ENCODE measurements around the gene AS3MT. TPM values are rescaled to one million over a fixed set of nuclear protein-coding genes. Genes with fewer than 3 reads are reported as not detected.
"Not testable (repeated sequence)": the region's sequence is repeated elsewhere in the genome, so short reads cannot be mapped to it uniquely, and the experiment has no call there.

Gene AS3MT
- polyA plus RNA-seq, 1 donor: 8.3 TPM

DNA sequence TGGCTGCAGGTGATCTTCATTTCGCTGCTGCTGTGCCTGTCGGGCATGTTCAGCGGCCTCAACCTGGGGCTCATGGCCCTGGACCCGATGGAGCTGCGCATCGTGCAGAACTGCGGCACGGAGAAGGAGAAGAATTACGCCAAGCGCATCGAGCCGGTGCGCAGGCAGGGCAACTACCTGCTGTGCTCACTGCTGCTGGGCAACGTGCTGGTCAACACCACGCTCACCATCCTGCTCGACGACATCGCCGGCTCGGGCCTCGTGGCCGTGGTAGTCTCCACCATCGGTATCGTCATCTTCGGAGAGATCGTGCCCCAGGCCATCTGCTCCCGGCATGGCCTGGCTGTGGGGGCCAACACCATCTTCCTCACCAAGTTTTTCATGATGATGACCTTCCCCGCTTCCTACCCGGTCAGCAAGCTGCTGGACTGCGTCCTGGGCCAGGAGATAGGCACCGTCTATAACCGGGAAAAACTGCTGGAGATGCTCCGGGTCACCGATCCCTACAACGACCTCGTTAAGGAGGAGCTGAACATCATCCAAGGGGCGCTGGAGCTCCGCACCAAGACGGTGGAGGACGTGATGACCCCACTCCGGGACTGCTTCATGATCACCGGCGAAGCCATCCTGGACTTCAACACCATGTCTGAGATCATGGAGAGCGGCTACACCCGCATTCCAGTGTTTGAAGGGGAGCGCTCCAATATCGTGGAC lies 50.1 kb downstream of the AS3MT start:
- DNase-seq (ENCODE audit: low read depth): no peak

DNA sequence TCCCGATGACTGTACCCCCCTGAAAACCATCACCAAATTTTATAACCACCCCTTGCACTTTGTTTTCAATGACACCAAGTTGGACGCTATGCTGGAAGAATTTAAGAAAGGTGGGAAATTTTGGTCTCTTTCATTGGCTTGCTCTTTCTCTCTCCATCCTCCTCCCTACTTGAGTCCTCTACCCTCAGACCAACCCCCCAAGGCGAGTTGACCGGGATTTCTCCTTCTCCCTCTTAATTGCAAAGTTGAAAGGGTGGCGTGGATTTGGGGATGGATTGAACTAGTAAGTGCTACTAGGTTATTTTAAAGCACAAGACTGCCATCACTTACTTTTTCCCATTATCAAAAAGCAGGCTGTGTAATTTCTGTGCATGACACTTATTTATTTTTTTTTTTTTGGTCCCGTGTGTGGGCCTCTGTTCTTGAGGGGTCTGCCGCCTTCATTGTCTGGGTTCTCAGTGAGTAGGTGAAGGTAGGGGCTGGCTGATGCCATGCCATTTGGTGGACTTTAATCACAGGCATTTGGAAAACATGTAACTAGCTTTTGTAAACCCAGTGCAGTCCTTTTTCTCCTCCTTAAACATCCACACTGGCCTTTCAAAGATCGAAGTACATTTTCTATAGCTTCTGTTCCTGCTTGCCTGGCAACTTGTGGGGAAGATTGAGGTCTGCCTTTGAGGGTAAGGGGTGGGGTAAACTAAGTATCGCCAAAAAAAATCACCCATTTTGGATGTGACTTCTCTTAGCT lies 50.9 kb downstream of the AS3MT start:
- no peak for DNase-seq (ENCODE audit: low read depth)

DNA sequence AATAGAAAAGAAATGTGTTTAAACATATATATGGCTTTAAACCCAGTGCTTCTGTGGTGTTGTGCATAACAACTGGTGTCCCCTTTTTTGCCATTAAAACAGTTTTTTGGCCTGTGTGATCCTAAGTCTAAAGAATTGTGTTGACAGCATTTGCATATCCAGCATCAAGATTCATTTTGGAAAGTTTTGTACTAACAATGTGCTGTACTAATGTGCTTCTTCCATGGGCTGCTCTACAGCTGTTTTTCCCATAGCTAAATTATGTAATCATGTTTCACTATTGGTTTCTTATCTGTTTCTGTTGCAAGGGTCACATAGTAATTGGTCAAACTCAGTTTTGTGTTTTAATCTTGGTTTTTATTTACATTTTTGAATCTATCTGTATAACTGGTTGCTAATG lies 54.3 kb downstream of the AS3MT start:
- DNase-seq (ENCODE audit: low read depth): no peak

DNA sequence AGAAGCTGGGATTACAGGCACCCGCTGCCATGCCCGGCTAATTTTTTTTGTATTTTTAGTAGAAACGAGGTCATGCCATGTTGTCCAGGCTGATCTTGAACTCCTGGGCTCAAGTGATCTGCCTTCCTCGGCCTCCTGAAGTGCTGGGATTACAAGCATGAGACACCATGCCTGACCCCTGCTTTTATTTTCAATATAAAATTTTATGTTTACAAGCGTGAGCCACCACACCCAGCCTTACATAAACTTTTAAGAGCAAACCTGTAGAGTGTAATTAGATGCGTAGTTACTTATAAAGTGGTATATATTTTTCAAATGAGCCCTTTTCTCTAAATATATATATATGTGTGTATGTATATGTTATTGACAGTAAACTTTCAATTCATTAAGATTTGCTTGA lies 57.6 kb downstream of the AS3MT start:
- DNase-seq (ENCODE audit: low read depth): no peak

DNA sequence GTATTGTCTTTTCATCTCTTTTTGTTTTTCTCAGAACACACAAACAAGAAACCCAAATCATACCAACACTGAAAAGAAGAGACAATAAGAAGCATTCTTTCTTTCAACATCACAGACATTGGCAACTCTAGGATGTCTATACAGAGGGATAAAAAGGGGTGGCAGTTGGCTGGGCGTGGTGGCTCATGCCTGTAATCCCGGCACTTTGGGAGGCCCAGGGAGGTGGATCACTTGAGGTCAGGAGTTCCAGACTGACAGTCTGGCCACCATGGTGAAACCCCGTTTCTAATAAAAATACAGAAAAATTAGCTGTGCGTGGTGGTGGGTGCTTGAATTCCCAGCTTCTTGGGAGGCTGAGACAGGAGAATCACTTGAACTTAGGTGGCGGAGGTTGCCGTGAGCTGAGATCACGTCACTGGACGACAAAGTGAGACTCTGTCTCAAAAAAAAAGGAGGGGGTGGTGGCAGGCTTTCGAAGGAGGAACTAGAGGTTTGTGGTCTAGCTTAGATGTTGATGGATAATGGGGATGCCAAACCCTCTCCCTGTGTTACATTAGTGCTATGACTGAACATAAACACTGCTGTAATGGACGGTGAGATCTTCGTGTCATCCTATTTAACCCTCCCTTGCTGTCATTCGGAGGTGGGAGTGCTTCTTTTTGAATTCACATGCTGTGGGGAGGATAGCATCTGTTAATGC lies 58.2 kb downstream of the AS3MT start:
- DNase-seq (ENCODE audit: low read depth): no peak

DNA sequence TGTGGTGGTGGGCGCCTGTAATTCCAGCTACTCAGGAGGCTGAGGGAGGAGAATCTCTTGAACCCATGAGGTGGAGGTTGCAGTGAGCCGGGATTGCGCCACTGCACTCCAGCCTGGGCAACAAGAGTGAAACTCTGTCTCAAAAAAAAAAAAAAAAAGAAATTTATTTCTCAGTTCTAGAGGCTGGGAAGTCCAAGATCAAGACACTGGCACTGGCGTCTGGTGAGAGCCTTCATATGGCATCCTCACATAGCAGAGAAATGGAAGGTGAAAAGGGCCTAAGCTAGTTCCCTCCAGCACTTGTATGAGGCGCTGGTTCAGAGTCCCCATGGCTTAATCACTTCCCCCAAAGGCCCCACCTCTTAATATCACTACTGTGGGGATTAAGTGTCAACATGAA lies 59.2 kb downstream of the AS3MT start:
- DNase-seq (ENCODE audit: low read depth): not testable (repeated sequence)

DNA sequence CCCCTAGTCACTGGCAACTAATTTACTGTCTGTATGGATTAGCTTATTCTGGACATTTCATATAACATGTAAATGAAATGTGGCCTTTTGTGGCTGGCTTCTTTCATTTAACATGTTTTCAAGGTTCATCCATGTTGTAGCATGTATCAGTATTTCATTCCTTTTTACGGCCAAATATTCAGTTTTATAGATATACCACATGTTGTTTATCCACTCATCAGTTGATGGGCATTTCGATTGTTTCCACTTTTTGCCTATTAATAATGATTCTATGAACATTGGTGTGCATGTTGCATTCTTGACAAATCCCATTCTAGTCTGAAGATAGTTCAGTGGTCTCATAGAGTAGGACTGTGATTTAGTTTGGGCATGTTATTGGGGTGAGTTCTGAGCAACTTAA lies 61.5 kb downstream of the AS3MT start:
- no peak for DNase-seq (ENCODE audit: low read depth)

DNA sequence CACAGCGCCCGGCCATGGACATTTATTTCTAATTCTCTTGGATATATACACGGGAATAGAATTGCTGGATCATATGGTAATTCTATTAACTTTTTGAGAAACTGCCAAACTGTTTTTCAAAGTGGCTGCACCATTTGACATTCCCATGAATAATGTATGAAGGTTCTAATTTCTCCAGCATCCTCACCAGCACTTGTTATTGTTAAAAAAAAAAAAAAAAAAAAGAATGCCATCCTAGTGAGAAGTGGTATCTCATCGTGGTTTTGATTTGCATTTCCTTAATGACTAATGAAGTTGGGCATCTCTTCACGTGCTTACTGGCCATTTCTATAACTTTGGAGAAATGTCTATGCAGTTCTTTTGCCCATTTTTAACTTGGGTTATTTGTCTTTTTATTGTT lies 62.4 kb downstream of the AS3MT start:
- no peak for DNase-seq (ENCODE audit: low read depth)

DNA sequence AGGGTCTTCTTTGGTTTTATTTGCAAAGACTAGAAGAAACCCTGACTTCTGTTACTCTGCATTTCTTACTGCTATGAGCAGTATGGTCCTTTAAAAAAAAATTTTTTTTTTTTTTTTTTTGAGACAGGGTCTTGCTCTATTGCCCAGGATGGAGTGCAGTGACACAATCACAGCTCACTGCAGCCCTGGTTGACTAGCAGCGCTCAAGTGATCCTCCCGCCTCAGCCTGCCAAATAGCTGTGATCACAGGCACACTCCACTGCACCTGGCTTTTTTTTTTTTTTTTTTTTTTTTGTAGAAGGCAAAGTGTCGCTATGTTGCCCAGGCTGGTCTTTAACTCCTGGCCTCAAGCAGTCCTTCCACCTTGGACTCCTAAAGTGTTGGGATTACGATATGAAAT lies 66.2 kb downstream of the AS3MT start:
- DNase-seq (ENCODE audit: low read depth): no peak

DNA sequence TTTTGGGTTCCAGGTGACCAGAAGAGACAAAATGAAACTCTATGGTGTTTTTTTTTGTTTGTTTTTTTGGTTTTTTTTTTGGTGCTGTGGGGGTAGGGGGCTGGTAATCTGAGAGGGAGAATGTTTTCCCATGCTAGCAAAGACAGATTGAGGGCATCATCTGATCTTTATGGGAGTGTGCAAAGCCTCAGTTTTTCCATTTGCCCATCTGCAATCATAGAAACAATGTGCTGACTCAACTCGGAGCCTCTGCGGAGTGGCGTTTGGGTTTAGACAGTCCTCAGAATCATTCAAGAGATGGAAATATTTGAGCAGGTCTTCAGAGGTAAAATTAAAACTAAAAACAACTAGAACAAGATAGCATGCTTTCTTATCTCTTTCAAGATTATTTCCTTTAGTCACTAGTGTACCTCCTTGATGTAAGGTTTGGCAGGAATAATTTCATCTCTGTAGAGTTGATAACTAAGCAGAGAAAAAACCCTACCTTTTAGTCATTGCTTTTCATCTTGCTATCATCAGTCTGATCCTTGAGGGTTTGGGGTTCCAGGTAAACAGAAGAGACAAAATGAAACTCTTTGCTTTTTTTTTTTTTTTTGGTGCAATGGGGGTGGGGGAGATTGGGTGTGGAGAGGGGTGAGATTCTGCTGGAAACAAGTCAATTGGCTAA lies 66.8 kb downstream of the AS3MT start:
- DNase-seq (ENCODE audit: low read depth): no peak

DNA sequence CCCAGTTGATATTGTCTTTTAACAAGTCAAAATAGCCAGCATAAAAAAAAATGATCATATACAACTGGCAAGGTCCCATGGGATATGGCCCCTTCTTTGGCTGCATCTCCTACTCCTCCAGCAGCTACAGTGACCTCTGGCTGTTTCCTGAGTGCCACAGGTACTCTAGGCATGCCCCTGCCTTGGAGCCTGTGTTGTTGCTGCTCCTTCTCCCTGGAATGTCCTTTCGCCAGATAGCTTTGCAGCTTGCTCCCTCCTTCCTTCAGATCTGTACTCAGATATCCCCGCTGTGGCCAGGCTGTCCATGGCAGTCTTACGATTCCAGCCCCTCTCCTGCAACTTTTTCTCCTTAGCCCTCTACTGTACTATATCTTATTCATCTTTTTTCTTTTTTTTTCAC lies 72.1 kb downstream of the AS3MT start:
- no peak for DNase-seq (ENCODE audit: low read depth)

DNA sequence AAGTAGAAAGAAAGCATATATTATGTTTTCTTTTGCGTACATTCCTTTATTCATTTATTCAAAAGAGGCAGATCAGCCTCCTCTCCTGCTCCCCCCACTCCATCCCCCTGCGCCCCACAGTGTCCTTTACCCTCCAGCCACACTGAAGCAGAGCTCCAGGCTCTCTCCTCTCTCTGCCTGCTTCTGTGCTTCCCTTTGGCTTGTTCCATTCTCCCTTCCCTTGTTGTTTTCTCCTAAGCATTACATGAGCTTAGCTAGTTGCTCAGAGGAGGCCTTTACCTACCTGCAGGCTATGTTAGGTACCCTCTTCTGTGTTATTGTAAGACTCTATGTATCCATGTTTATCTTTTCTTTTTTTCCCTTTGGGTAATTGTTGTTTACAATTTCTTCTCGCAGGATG lies 76.2 kb downstream of the AS3MT start:
- no peak for DNase-seq (ENCODE audit: low read depth)

DNA sequence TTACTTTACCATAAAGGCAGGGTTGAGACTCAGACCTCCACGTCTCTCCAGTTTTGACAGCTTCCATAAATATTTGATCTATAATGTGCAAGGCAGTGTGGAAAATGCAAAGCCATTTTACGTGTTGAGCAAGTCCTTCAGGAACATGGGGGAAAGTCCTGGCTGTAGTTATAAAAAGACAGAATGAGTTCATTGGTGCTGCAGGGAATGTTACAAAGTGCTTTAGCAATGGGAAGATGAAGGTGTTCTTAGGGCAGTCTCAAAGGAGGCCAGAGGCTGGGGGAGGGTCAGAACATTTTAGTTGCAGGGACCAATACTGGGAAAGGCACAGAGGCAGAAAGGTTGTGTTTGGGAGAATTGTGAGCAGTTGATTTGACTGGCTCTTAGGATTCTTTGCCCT lies 76.7 kb downstream of the AS3MT start:
- DNase-seq (ENCODE audit: low read depth): no peak

DNA sequence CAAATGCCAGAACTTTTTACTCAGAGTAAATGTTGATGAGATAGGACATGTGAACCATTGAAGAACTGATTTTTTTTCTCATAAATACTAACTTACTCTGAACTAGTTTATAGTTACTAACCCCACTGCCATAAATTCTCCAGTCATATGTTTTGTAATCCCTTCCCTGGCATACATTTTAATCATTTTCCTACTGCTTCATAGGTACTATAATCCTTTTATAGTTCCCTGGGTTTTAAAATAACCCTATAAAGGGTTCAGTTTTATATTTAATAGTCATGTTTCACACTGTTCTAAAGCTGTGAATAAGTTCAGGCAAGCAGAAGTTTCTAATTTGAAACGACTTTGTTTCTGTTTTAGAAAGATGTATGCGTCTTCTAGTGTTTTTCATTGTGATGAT lies 77.7 kb downstream of the AS3MT start:
- no peak for DNase-seq (ENCODE audit: low read depth)

DNA sequence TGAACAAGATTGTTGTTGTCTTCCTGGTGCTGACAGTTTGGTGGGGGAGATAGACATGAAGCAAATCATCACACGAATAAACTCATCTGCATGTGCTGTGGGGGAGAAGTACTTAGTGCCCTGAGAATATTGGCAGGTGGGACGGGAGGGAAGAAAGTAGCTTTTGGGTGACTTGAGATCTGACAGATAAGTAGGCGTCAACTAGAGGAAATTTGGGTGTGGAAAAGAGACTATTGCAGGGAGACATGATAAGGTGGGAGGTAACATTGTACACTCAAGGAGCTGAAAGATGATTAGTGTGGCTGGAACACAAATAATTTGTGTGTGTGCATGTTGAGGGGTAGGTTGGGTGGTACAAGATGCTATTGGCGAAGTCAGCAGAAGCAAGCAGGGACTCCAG lies 78.9 kb downstream of the AS3MT start:
- no peak for DNase-seq (ENCODE audit: low read depth)

DNA sequence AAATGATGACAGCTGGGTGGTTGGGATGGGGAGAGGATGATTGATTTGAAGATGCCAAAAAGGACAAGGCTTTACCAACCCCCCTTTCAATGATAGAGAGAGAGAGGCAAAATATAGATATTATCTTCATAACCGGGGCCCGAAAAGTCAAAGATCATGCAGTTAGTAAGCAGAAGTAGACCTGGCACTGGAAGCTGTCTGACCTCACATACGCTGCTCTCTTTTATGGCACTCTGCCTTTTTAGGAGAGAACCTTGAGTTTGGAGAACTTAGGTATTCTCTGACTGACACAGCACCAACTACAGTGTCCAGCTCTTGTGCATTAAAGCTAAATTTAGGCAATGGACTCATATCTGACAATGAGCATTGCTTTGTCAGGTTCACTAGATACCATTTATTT lies 79.5 kb downstream of the AS3MT start:
- DNase-seq (ENCODE audit: low read depth): no peak

DNA sequence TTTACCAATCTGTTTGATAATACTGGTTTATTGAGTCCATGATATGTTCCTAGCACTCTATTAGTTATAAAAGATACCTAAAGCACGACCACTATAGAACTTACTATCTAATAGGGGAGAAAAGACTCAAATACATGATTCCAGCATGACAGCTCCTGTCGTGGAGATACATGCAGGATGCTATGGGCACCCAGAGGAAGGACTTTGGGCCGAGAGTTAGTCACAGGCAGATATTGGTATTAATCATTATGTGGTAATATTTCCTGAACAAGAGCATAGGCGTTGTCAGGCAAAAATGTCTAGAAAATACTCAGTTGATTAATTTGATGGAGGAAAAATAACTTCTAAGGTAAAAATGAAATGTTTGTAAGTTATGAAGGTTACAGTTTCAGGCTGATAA lies 80.6 kb downstream of the AS3MT start:
- no peak for DNase-seq (ENCODE audit: low read depth)

DNA sequence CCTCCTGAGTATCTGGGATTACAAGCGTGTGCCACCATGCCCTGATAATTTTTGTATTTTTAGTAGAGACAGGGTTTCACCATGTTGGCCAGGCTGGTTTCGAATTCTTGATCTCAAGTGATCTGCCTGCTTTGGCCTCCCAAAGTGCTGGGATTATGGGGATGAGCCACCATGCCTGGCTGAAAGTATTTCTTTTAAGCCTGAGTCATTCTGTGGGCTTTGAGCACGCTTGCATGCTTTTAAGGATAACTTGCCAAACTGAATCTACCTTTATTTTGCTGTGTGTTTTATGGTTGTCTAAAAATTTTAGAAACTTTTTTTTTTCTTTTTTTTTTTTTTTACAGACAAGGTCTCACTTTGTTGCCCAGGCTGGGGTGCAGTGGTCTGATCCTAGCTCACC lies 82.0 kb downstream of the AS3MT start:
- no peak for DNase-seq (ENCODE audit: low read depth)

Data from forelimb muscle (tissue), 1 donor.